ENCODE data around the gene KRTAP16-1. TPM values are rescaled to one million over a fixed set of nuclear protein-coding genes. Genes with fewer than 3 reads are reported as not detected.
"Not testable (repeated sequence)": the region's sequence is repeated elsewhere in the genome, so short reads cannot be mapped to it uniquely, and the experiment has no call there.

The KRTAP16-1 gene
- total RNA-seq, 1 experiment from 2014 or later, result not detected

- POLR2A ChIA-PET (ENCODE audit: unreplicated experiment), result no interaction called here
- intact Hi-C loops (cut with micrococcal nuclease), result no loop called here
- H3K9me2 ChIP-seq (replicated peaks; ENCODE audit: low read length), result no peaks in the 10 kb centered on the region
- ATAC-seq (no peak), DNase-seq (no peak)
- H3K4me1 ChIP-seq (ENCODE audit: insufficient read depth, low read length), result no peaks in the 10 kb centered on the region
- H3F3A ChIP-seq (ENCODE audit: low read length, unreplicated experiment), result no peaks in the 10 kb centered on the region
- H3K9ac ChIP-seq (ENCODE audit: low read length), result no peak overlapping the region
- CTCF ChIA-PET, result no interaction called here
- H3K36me3 ChIP-seq (ENCODE audit: low read depth, low read length), result no peaks in the 10 kb centered on the region
- no peak for TF ChIP-seq EZH2 (IDR thresholded peaks at IDR 0.05; ENCODE audit: low read length, unreplicated experiment)
- TF ChIP-seq CTCF (conservative IDR thresholded peaks at IDR 0.05; ENCODE audit: low read depth, low read length), result no peak
- TF ChIP-seq EZH2phosphoT487 (IDR thresholded peaks at IDR 0.05; ENCODE audit: borderline replicate concordance, low read length), result no peak
- no peaks in the 10 kb centered on the region for H3K79me2 ChIP-seq (ENCODE audit: low read length)
- H3K4me2 ChIP-seq (ENCODE audit: low read length), result no peak overlapping the region
- no peak overlapping the region for H3K27ac ChIP-seq (ENCODE audit: low read length)
- no peaks in the 10 kb centered on the region for H4K20me1 ChIP-seq (ENCODE audit: low read length)
- H3K9me3 ChIP-seq (ENCODE audit: low read length), result no peaks in the 10 kb centered on the region
- no peak overlapping the region for H2AFZ ChIP-seq (ENCODE audit: low read length)
- no peak overlapping the region for H3K4me3 ChIP-seq (ENCODE audit: low read length)
- no peaks in the 10 kb centered on the region for H3K27me3 ChIP-seq (ENCODE audit: low read length)
- BruUV-seq (replicated peaks), result no TSS peak
Measured at GRCh38 chr17:41284043-41284442, 25.1 kb downstream of the KRTAP16-1 start.

- Histone ChIP-seq H3K9ac (ENCODE audit: low read length) (no peak overlapping the region), H3F3A (ENCODE audit: low read length, unreplicated experiment) (no peaks in the 10 kb centered on the region), H3K27ac (ENCODE audit: low read length) (no peak overlapping the region), H2AFZ (ENCODE audit: low read length) (no peak overlapping the region), H3K4me1 (ENCODE audit: insufficient read depth, low read length) (no peaks in the 10 kb centered on the region), H3K4me3 (ENCODE audit: low read length) (no peak overlapping the region), H4K20me1 (ENCODE audit: low read length) (no peaks in the 10 kb centered on the region), H3K4me2 (ENCODE audit: low read length) (no peak overlapping the region), H3K36me3 (ENCODE audit: low read depth, low read length) (no peaks in the 10 kb centered on the region), H3K79me2 (ENCODE audit: low read length) (no peaks in the 10 kb centered on the region), H3K9me2 (replicated peaks; ENCODE audit: low read length) (no peaks in the 10 kb centered on the region), H3K27me3 (ENCODE audit: low read length) (no peaks in the 10 kb centered on the region), H3K9me3 (ENCODE audit: low read length) (no peaks in the 10 kb centered on the region)
- ChIA-PET POLR2A (ENCODE audit: unreplicated experiment) (no interaction called here), CTCF (no interaction called here)
- TF ChIP-seq EZH2 (IDR thresholded peaks at IDR 0.05; ENCODE audit: low read length, unreplicated experiment) (no peak), CTCF (conservative IDR thresholded peaks at IDR 0.05; ENCODE audit: low read depth, low read length) (no peak), EZH2phosphoT487 (IDR thresholded peaks at IDR 0.05; ENCODE audit: borderline replicate concordance, low read length) (no peak)
- BruUV-seq (replicated peaks), result no TSS peak
- DNase-seq, result no peak
- intact Hi-C loops (cut with micrococcal nuclease), result no loop called here
- no peak for ATAC-seq
Measured at GRCh38 chr17:41278176-41278955, 30.7 kb downstream of the KRTAP16-1 start.

- H3K4me3 ChIP-seq (ENCODE audit: low read length); DNase-seq; H2AFZ ChIP-seq (ENCODE audit: low read length); H4K20me1 ChIP-seq (ENCODE audit: low read length); H3K9me2 ChIP-seq (replicated peaks; ENCODE audit: low read length); H3K9me3 ChIP-seq (ENCODE audit: low read length); H3K4me1 ChIP-seq (ENCODE audit: insufficient read depth, low read length); H3K79me2 ChIP-seq (ENCODE audit: low read length); H3K4me2 ChIP-seq (ENCODE audit: low read length); POLR2A ChIA-PET (ENCODE audit: unreplicated experiment); H3K36me3 ChIP-seq (ENCODE audit: low read depth, low read length); BruUV-seq (replicated peaks); CTCF ChIA-PET; H3K27ac ChIP-seq (ENCODE audit: low read length); H3K9ac ChIP-seq (ENCODE audit: low read length); ATAC-seq; H3F3A ChIP-seq (ENCODE audit: low read length, unreplicated experiment); H3K27me3 ChIP-seq (ENCODE audit: low read length); intact Hi-C loops (cut with micrococcal nuclease): not testable (repeated sequence)
Measured at GRCh38 chr17:41275648-41276190, 33.4 kb downstream of the KRTAP16-1 start, which contains the start of gene KRTAP9-7. KRTAP9-7 (plus strand) TSS chr17:41275698; CDS start chr17:41275698, 0 bp downstream.
